Right atrium auricular region (tissue), 2 donors: ENCODE data around the gene SF3A1. TPM values are rescaled to one million over a fixed set of nuclear protein-coding genes. Genes with fewer than 3 reads are reported as not detected.

ENCODE experiments used
- DNase-seq: peaks from one replicate; pipeline ENCODE4 v3.0.0-alpha.2; 2019; ENCODE audit warnings: low spot score
- H3K27ac ChIP-seq, 2 donors: fragments of 200-600 bp; sonication (generic); 1 replicate in 1 of 2; 2 replicates in 1 of 2; pipeline ENCODE4 v1.5.1; 2016 to 2019
- H3K27me3 ChIP-seq, 2 donors: fragments of 200-600 bp; sonication (generic); one replicate each; pipeline versions ENCODE4 v1.5.1 to v1.6.0; 2017 to 2019
- H3K36me3 ChIP-seq: fragments of 200-600 bp; sonication (generic); one replicate; pipeline ENCODE4 v1.5.1; 2016
- H3K4me1 ChIP-seq, 2 donors: fragments of 200-600 bp; sonication (generic); one replicate each; pipeline versions ENCODE4 v1.5.1 to v1.6.0; 2017 to 2019
- H3K4me3 ChIP-seq, 2 donors: fragments of 200-600 bp; sonication (generic); 1 replicate in 1 of 2; 2 replicates in 1 of 2; pipeline ENCODE4 v1.5.1; 2017 to 2019; ENCODE audit warnings: mild to moderate bottlenecking in 1 of 2, moderate library complexity in 1 of 2
- H3K9me3 ChIP-seq, 2 donors: fragments of 200-600 bp; sonication (generic); one replicate each; pipeline ENCODE4 v1.5.1; 2019
- total RNA-seq, 2 donors: library from RNA; depleted of rRNA; stranded (reverse); fragments of >200 nt; gene quantifications; one replicate each; pipeline ENCODE4 v1.1.0, GENCODE V29; 2016
- TF ChIP-seq, protein P1 (sequence below), 2 donors: fragments of 200-600 bp; sonication (generic); IDR thresholded peaks; one replicate each; pipeline ENCODE4 v1.5.1; 2019; ENCODE audit warnings: antibody characterized with exemption in 2 of 2

SF3A1 gene
- total RNA-seq, 2 donors from 2014 or later, result 52.3 to 81.1 TPM

GRCh38 chr22:30336752-30337460 lies 19.8 kb downstream of the SF3A1 start:
- Histone ChIP-seq H3K4me3 (no peak overlapping the region), H3K9me3 (no peaks in the 10 kb centered on the region), H3K27ac (peak overlapping the region; percentile 51 to 58), H3K36me3 (peaks cover 97% of the 10 kb centered on the region), H3K27me3 (no peaks in the 10 kb centered on the region), H3K4me1 (peaks cover 0 to 35% of the 10 kb centered on the region in 2 donors)
- DNase-seq, result no peak
- TF ChIP-seq, protein P1, sequence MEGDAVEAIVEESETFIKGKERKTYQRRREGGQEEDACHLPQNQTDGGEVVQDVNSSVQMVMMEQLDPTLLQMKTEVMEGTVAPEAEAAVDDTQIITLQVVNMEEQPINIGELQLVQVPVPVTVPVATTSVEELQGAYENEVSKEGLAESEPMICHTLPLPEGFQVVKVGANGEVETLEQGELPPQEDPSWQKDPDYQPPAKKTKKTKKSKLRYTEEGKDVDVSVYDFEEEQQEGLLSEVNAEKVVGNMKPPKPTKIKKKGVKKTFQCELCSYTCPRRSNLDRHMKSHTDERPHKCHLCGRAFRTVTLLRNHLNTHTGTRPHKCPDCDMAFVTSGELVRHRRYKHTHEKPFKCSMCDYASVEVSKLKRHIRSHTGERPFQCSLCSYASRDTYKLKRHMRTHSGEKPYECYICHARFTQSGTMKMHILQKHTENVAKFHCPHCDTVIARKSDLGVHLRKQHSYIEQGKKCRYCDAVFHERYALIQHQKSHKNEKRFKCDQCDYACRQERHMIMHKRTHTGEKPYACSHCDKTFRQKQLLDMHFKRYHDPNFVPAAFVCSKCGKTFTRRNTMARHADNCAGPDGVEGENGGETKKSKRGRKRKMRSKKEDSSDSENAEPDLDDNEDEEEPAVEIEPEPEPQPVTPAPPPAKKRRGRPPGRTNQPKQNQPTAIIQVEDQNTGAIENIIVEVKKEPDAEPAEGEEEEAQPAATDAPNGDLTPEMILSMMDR (IDR thresholded peaks at IDR 0.05), result no peak

GRCh38 chr22:30335236-30335635 lies 21.5 kb downstream of the SF3A1 start:
- H3K9me3 ChIP-seq, result no peaks in the 10 kb centered on the region
- peaks cover 80% of the 10 kb centered on the region for H3K36me3 ChIP-seq
- no peaks in the 10 kb centered on the region for H3K27me3 ChIP-seq
- no peak overlapping the region for H3K4me3 ChIP-seq
- DNase-seq, result no peak
- H3K4me1 ChIP-seq, result peaks cover 0 to 20% of the 10 kb centered on the region in 2 donors
- no peak overlapping the region for H3K27ac ChIP-seq
- TF ChIP-seq, protein P1 (IDR thresholded peaks at IDR 0.05), result no peak

GRCh38 chr22:30334646-30335045 lies 22.0 kb downstream of the SF3A1 start:
- peaks cover 74% of the 10 kb centered on the region for H3K36me3 ChIP-seq

DNA sequence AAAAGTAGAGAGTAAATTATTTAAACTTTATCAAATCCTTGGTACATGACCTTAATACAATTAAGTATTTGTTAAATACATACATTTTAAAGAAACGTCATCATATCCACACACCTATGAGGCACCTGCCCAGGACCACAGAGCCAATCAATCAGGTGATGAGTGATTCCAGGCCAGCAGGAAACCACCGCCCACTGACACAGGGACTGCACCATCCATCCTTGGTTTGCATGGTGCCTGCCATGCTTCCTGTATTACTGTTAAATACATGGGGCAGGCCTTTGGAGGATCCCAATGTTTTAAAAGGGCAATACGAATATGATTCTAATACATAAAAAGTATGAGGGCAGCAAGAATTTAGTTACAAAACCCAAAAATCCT lies 23.0 kb downstream of the SF3A1 start:
- Histone ChIP-seq H3K36me3 (peaks cover 65% of the 10 kb centered on the region), H3K4me1 (peaks cover 0 to 18% of the 10 kb centered on the region in 2 donors), H3K27me3 (no peaks in the 10 kb centered on the region), H3K4me3 (no peak overlapping the region), H3K9me3 (no peaks in the 10 kb centered on the region), H3K27ac (no peak overlapping the region)
- TF ChIP-seq, protein P1 (IDR thresholded peaks at IDR 0.05), result no peak
- no peak for DNase-seq

More at GRCh38 chr22:30334646-30335045, 22.0 kb downstream of the SF3A1 start:
- Histone ChIP-seq H3K27me3 (no peaks in the 10 kb centered on the region), H3K27ac (no peak overlapping the region), H3K4me1 (peaks cover 0 to 18% of the 10 kb centered on the region in 2 donors), H3K9me3 (no peaks in the 10 kb centered on the region), H3K4me3 (no peak overlapping the region)
- no peak for DNase-seq
- TF ChIP-seq, protein P1 (IDR thresholded peaks at IDR 0.05), result no peak

DNA sequence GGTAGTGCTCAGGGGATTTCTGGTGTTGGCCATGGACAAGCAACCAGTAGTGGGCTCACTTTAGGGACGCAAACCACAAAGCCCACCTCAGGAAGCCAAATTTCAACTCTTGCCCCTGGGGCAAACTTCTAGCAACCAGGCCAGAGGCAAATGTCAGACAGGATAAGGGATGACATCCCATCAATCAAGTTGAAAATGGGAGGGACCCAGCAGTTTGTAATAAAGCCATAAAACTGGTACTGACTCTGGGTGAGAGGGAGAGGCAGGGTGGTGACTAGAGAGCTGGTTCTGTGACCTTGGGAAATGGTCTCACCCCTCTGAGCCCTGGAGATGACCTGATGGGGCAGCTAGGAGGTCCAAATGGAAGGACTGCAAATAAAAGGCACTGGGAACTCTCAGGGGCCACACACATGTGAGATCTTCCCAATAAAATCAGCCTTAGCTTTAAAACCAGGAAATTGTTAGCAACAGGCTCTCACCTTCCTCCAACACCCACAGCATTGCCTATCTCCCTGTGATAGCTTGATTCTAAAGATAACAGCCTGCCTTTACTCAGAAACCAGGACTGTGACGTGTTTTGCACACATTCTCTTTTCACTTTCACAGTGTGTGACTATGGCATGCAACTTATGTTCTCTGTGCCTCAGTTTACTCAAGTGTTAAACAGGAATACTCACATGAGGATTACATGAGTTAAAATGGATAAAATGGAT lies 23.5 kb downstream of the SF3A1 start:
- H3K27me3 ChIP-seq, result no peaks in the 10 kb centered on the region
- no peak overlapping the region for H3K4me3 ChIP-seq
- H3K9me3 ChIP-seq, result no peaks in the 10 kb centered on the region
- DNase-seq, result no peak
- no peak overlapping the region for H3K27ac ChIP-seq
- H3K4me1 ChIP-seq, result peaks cover 0 to 18% of the 10 kb centered on the region in 2 donors
- TF ChIP-seq, protein P1 (IDR thresholded peaks at IDR 0.05), result no peak
- peaks cover 59% of the 10 kb centered on the region for H3K36me3 ChIP-seq
